ENCODE results near the gene C1orf21.

- TF ChIP-seq POLR2A (IDR thresholded peaks at IDR 0.05) = no peak
- TF ChIP-seq CTCF (IDR thresholded peaks at IDR 0.05) = peak in 2 of 6 experiments; percentile 16 to 24
These were observed 45.8 kb upstream of the C1orf21 start for GRCh38 chr1:184340984-184341383.

Measured in Peyer's patch (tissue), 4 donors.